Measurements from ENCODE around the gene PTH2R. TPM values are rescaled to one million over a fixed set of nuclear protein-coding genes. Genes with fewer than 3 reads are reported as not detected.
"Not testable (repeated sequence)": the region's sequence is repeated elsewhere in the genome, so short reads cannot be mapped to it uniquely, and the experiment has no call there.

Gene PTH2R
- total RNA-seq, 1 experiment from 2014 or later: not detected

- Histone ChIP-seq H2AFZ (no peak overlapping the region), H3K9me2 (ENCODE audit: insufficient read depth) (no peaks in the 10 kb centered on the region), H3K9me3 (ENCODE audit: insufficient read depth, low read depth) (no peaks in the 10 kb centered on the region), H3K4me3 (no peak overlapping the region), H4K20me1 (ENCODE audit: insufficient read depth) (no peaks in the 10 kb centered on the region), H3K4me2 (no peak overlapping the region), H3F3A (ENCODE audit: insufficient read depth, low read depth) (no peaks in the 10 kb centered on the region), H3K36me3 (ENCODE audit: low read depth) (no peaks in the 10 kb centered on the region), H3K27me3 (ENCODE audit: insufficient read depth, low read depth) (no peaks in the 10 kb centered on the region), H3K27ac (no peak overlapping the region), H3K4me1 (replicated peaks; ENCODE audit: insufficient read depth) (no peaks in the 10 kb centered on the region), H3K79me2 (ENCODE audit: low read depth) (no peaks in the 10 kb centered on the region)
- TF ChIP-seq, protein P1, sequence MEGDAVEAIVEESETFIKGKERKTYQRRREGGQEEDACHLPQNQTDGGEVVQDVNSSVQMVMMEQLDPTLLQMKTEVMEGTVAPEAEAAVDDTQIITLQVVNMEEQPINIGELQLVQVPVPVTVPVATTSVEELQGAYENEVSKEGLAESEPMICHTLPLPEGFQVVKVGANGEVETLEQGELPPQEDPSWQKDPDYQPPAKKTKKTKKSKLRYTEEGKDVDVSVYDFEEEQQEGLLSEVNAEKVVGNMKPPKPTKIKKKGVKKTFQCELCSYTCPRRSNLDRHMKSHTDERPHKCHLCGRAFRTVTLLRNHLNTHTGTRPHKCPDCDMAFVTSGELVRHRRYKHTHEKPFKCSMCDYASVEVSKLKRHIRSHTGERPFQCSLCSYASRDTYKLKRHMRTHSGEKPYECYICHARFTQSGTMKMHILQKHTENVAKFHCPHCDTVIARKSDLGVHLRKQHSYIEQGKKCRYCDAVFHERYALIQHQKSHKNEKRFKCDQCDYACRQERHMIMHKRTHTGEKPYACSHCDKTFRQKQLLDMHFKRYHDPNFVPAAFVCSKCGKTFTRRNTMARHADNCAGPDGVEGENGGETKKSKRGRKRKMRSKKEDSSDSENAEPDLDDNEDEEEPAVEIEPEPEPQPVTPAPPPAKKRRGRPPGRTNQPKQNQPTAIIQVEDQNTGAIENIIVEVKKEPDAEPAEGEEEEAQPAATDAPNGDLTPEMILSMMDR (conservative IDR thresholded peaks at IDR 0.05): no peak
- TF ChIP-seq EZH2 (IDR thresholded peaks at IDR 0.05; ENCODE audit: low read depth): no peak
- ChIA-PET POLR2A (ENCODE audit: unreplicated experiment) (no interaction called here), CTCF (no interaction called here)
- intact Hi-C loops (cut with micrococcal nuclease; ENCODE audit: unreplicated experiment): no loop called here
- DNase-seq: no peak
- no TSS peak for BruUV-seq (replicated peaks)
These were observed 31.2 kb downstream of the PTH2R start for GRCh38 chr2:208437755-208438154.

- no peaks in the 10 kb centered on the region for H3K9me3 ChIP-seq (ENCODE audit: insufficient read depth, low read depth)
- no peak for DNase-seq
- intact Hi-C loops (cut with micrococcal nuclease; ENCODE audit: unreplicated experiment): no loop called here
- ChIA-PET POLR2A (ENCODE audit: unreplicated experiment) (no interaction called here), CTCF (no interaction called here)
- H3K9me2 ChIP-seq (ENCODE audit: insufficient read depth): no peaks in the 10 kb centered on the region
- no peaks in the 10 kb centered on the region for H4K20me1 ChIP-seq (ENCODE audit: insufficient read depth)
- no peak overlapping the region for H3K4me3 ChIP-seq
- TF ChIP-seq, protein P1 (conservative IDR thresholded peaks at IDR 0.05): no peak
- no peak for TF ChIP-seq EZH2 (IDR thresholded peaks at IDR 0.05; ENCODE audit: low read depth)
- H3F3A ChIP-seq (ENCODE audit: insufficient read depth, low read depth): no peaks in the 10 kb centered on the region
- H3K27ac ChIP-seq: no peak overlapping the region
- H3K4me1 ChIP-seq (replicated peaks; ENCODE audit: insufficient read depth): no peaks in the 10 kb centered on the region
- H3K27me3 ChIP-seq (ENCODE audit: insufficient read depth, low read depth): no peaks in the 10 kb centered on the region
- H3K36me3 ChIP-seq (ENCODE audit: low read depth): no peaks in the 10 kb centered on the region
- H3K79me2 ChIP-seq (ENCODE audit: low read depth): no peaks in the 10 kb centered on the region
- H2AFZ ChIP-seq: no peak overlapping the region
- H3K4me2 ChIP-seq: no peak overlapping the region
- no TSS peak for BruUV-seq (replicated peaks)
These were observed 34.1 kb downstream of the PTH2R start for GRCh38 chr2:208440716-208441115.

DNA sequence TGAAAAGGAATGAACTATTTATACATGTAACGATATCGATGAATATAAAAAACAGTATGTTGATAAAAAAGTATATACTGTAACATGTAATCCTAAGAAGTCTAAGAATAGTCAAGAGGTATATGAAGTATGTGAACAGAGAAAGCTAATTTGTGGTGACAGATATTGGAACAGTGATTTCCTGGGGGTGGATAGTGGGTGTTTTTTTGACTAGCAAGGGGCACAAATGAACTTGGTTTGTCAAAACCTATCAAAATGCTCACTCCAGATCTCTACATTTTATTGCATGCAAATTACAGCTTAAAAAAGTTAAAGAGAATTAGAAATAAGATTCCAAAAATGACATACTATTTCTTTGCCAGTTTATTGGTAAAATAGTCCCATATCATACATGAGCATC, 35.4 kb downstream of the PTH2R start:
- H3K4me1 ChIP-seq (replicated peaks; ENCODE audit: insufficient read depth): no peaks in the 10 kb centered on the region
- no peak overlapping the region for H2AFZ ChIP-seq
- no peak overlapping the region for H3K27ac ChIP-seq
- POLR2A ChIA-PET (ENCODE audit: unreplicated experiment): no interaction called here
- no peaks in the 10 kb centered on the region for H3K9me3 ChIP-seq (ENCODE audit: insufficient read depth, low read depth)
- no peak for DNase-seq
- no peak for TF ChIP-seq EZH2 (IDR thresholded peaks at IDR 0.05; ENCODE audit: low read depth)
- TF ChIP-seq, protein P1 (conservative IDR thresholded peaks at IDR 0.05): no peak
- BruUV-seq (replicated peaks): no TSS peak
- no peaks in the 10 kb centered on the region for H4K20me1 ChIP-seq (ENCODE audit: insufficient read depth)
- no peaks in the 10 kb centered on the region for H3K36me3 ChIP-seq (ENCODE audit: low read depth)
- no peaks in the 10 kb centered on the region for H3F3A ChIP-seq (ENCODE audit: insufficient read depth, low read depth)
- intact Hi-C loops (cut with micrococcal nuclease; ENCODE audit: unreplicated experiment): no loop called here
- no peaks in the 10 kb centered on the region for H3K27me3 ChIP-seq (ENCODE audit: insufficient read depth, low read depth)
- CTCF ChIA-PET: no interaction called here
- H3K9me2 ChIP-seq (ENCODE audit: insufficient read depth): no peaks in the 10 kb centered on the region
- H3K79me2 ChIP-seq (ENCODE audit: low read depth): no peaks in the 10 kb centered on the region
- H3K4me2 ChIP-seq: no peak overlapping the region
- H3K4me3 ChIP-seq: no peak overlapping the region

DNA sequence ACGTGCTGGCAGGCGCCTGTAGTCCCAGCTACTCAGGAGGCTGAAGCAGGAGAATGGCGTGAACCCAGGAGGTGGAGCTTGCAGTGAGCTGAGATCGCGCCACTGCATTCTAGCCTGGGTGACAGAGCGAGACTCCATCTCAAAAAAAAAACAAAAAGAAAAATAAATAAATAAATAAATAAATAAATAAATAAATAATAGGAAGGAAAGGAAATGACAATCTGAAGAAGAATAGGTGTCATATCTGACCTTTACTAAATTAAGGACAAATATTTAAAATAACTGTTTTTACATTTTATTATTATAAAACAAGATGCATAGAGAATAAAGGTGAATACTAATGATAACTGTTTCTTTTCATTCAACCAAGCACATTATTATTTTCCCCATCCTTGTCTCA, 40.9 kb downstream of the PTH2R start:
- BruUV-seq (replicated peaks); H3K27ac ChIP-seq; CTCF ChIA-PET; DNase-seq; H3K79me2 ChIP-seq (ENCODE audit: low read depth); POLR2A ChIA-PET (ENCODE audit: unreplicated experiment); H3K4me2 ChIP-seq; H3K4me1 ChIP-seq (replicated peaks; ENCODE audit: insufficient read depth); H3K9me2 ChIP-seq (ENCODE audit: insufficient read depth); H3K36me3 ChIP-seq (ENCODE audit: low read depth); intact Hi-C loops (cut with micrococcal nuclease; ENCODE audit: unreplicated experiment); H4K20me1 ChIP-seq (ENCODE audit: insufficient read depth); H2AFZ ChIP-seq; H3K9me3 ChIP-seq (ENCODE audit: insufficient read depth, low read depth); H3K4me3 ChIP-seq; H3K27me3 ChIP-seq (ENCODE audit: insufficient read depth, low read depth); H3F3A ChIP-seq (ENCODE audit: insufficient read depth, low read depth): not testable (repeated sequence)

Measured in PC-9 (cell line).